ENCODE measurements around the gene SNHG17. TPM values are rescaled to one million over a fixed set of nuclear protein-coding genes. Genes with fewer than 3 reads are reported as not detected.
"Not testable (repeated sequence)": the region's sequence is repeated elsewhere in the genome, so short reads cannot be mapped to it uniquely, and the experiment has no call there.

The SNHG17 gene
- total RNA-seq, 2 experiments from 2014 or later: 154 to 159 TPM

DNA sequence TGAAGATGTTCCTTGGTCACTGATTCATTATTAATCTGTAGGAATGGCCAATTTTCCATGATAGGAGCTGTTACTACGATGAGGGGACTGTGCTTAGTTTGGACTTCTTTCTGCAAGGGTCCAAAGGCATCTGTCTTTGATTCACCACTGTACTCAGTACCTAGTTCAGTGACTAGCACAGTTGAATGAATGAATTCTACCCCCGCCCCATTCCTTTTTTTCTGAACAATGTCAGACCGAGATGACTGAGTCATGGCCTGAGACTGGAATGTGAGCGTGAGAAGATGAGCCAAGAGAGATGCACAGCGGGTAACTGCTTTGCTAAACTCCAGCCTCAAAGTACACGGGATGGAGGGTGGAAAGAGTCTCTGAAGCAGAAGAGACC, 419 bp upstream of the SNHG17 start:
- CTCF ChIA-PET: interaction anchor here (1.2 to 4.5 kb wide), 7 partner anchors 11 to 398 kb away, joined by 3 to 101 read pairs (median 10); partner anchors contain the start of gene RALGAPB
- intact Hi-C loops (cut with micrococcal nuclease): loop anchor here (2.0 kb wide), 1 partner anchor 37 kb away; the partner anchor contains the start of gene RALGAPB

DNA sequence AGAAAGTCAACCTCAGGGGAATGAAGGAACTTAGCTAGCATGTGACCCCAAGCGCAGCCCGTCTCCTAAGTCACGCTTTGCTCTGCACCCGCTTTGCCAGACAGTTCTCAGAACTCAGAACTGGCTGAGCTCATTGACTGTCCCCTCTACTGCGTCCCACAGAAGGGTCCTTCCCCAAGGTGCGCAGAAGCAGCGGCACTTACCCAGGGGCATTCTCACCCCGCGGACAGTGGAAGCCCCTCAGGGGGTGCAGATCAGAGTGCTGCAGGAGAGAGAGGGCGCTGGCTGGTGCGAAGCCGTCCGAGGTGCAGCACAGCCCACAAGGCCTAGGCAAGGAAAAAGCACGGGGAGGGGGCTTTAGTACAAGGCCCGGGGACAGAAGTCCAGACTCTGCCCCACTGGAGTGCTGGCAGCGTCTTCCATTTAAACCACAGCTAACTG, 807 bp downstream of the SNHG17 start:
- TF ChIP-seq, protein P1, sequence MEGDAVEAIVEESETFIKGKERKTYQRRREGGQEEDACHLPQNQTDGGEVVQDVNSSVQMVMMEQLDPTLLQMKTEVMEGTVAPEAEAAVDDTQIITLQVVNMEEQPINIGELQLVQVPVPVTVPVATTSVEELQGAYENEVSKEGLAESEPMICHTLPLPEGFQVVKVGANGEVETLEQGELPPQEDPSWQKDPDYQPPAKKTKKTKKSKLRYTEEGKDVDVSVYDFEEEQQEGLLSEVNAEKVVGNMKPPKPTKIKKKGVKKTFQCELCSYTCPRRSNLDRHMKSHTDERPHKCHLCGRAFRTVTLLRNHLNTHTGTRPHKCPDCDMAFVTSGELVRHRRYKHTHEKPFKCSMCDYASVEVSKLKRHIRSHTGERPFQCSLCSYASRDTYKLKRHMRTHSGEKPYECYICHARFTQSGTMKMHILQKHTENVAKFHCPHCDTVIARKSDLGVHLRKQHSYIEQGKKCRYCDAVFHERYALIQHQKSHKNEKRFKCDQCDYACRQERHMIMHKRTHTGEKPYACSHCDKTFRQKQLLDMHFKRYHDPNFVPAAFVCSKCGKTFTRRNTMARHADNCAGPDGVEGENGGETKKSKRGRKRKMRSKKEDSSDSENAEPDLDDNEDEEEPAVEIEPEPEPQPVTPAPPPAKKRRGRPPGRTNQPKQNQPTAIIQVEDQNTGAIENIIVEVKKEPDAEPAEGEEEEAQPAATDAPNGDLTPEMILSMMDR (IDR thresholded peaks at IDR 0.05): no peak
- intact Hi-C loops (cut with micrococcal nuclease): loop anchor here (2.0 kb wide), 1 partner anchor 38 kb away; the partner anchor contains the start of gene RALGAPB

More for the DNA sequence above, 419 bp upstream of the SNHG17 start:
- Mint-ChIP-seq H3K36me3 (ENCODE audit: low read depth) (peaks cover 47% of the 10 kb centered on the region), H3K4me1 (ENCODE audit: low read depth) (peaks cover 29% of the 10 kb centered on the region), H3K9me3 (no peaks in the 10 kb centered on the region), H3K4me3 (peak overlapping the region; percentile 96), H3K27me3 (peaks cover 3% of the 10 kb centered on the region), H3K27ac (peak overlapping the region; percentile 98)
- POLR2A ChIA-PET: interaction anchor here (0.6 to 12.3 kb wide), 19 partner anchors 11 to 1257 kb away, joined by 3 to 279 read pairs (median 3); partner anchors contain the start of genes MROH8, RALGAPB and RPN2
- ATAC-seq (no peak), DNase-seq (no peak)
- TF ChIP-seq, protein P1 (IDR thresholded peaks at IDR 0.05): peak; percentile 48

DNA sequence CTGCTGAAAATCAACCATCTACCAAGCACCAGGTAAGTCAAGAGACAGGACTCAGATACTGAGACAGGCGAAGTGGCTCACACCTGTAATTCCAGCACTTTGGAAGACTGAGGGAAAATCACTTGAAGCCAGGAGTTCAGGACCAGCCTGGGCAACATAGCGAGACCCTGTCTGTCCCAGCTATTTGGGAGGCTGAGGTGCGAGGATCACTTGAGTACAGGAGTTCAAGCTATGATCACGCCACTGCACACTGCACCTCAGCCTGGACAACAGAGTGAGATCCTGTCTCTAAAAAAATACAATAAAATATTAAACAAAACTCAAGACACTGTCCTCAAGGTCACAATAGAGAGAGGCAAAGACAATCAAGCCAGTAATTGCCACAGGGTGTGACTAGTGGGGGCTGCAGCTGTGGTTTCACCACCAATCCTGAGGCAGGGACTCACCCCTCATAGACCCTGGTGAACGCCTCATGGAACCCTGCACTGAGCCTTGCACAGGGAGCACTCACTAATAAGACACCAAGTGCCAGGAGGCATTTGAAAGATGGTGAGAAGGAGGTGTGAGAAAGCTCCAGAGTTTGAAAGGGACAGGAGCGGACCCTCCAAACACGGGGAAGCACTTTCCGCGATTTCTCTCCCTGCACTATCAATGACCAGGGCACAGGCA, 1.7 kb downstream of the SNHG17 start:
- POLR2A ChIA-PET: interaction anchor here (0.7 to 12.3 kb wide), 9 partner anchors 8 to 194 kb away, joined by 3 to 279 read pairs (median 13); partner anchors contain the start of gene RALGAPB
- Mint-ChIP-seq H3K27me3 (no peaks in the 10 kb centered on the region), H3K36me3 (ENCODE audit: low read depth) (peaks cover 61% of the 10 kb centered on the region), H3K27ac (peak overlapping the region; percentile 98), H3K4me3 (peak overlapping the region; percentile 96), H3K9me3 (no peaks in the 10 kb centered on the region), H3K4me1 (ENCODE audit: low read depth) (peaks cover 44% of the 10 kb centered on the region)
- CTCF ChIA-PET: interaction anchor here (2.1 to 4.5 kb wide), 4 partner anchors 8 to 40 kb away, joined by 10 to 101 read pairs (median 18); partner anchors contain the start of gene RALGAPB
- TF ChIP-seq, protein P1 (IDR thresholded peaks at IDR 0.05): no peak
- no peak for ATAC-seq
- no peak for DNase-seq
- intact Hi-C loops (cut with micrococcal nuclease): no loop called here

More for the DNA sequence above, 807 bp downstream of the SNHG17 start:
- peak overlapping the region; percentile 98 for H3K27ac Mint-ChIP-seq
- ChIA-PET POLR2A (interaction anchor here (0.7 to 12.3 kb wide), 10 partner anchors 12 to 193 kb away, joined by 3 to 279 read pairs (median 8); partner anchors contain the start of gene RALGAPB), CTCF (interaction anchor here (1.4 to 4.5 kb wide), 5 partner anchors 9 to 39 kb away, joined by 10 to 101 read pairs (median 15); partner anchors contain the start of gene RALGAPB)
- peaks cover 35% of the 10 kb centered on the region for H3K4me1 Mint-ChIP-seq (ENCODE audit: low read depth)
- peak overlapping the region; percentile 96 for H3K4me3 Mint-ChIP-seq
- DNase-seq: peak; percentile 30
- peaks cover 53% of the 10 kb centered on the region for H3K36me3 Mint-ChIP-seq (ENCODE audit: low read depth)
- H3K9me3 Mint-ChIP-seq: no peaks in the 10 kb centered on the region
- H3K27me3 Mint-ChIP-seq: peaks cover 3% of the 10 kb centered on the region
- peak; percentile 15 for ATAC-seq

DNA sequence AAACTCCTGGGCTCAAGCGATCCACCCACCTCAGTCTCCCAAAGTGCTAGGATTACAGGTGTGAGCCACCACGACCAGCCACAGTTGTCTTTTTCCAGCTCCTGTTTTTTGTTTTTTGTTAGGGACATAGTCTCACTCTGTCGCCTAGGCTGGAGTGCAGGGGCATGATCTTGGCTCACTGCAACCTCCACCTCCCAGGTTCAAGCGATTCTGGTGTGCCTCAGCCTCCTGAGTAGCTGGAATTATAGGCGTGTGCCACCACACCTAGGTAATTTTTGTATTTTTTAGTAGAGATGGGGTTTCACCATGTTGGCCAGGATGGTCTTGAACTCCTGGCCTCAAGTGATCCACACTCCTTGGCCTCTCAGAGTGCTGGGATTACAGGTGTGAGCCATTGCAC, 2.3 kb downstream of the SNHG17 start:
- POLR2A ChIA-PET: interaction anchor here (1.0 to 12.3 kb wide), 6 partner anchors 8 to 44 kb away, joined by 3 to 279 read pairs (median 31); partner anchors contain the start of gene RALGAPB
- not testable (repeated sequence) for DNase-seq
- H3K4me1 Mint-ChIP-seq (ENCODE audit: low read depth): peaks cover 50% of the 10 kb centered on the region

DNA sequence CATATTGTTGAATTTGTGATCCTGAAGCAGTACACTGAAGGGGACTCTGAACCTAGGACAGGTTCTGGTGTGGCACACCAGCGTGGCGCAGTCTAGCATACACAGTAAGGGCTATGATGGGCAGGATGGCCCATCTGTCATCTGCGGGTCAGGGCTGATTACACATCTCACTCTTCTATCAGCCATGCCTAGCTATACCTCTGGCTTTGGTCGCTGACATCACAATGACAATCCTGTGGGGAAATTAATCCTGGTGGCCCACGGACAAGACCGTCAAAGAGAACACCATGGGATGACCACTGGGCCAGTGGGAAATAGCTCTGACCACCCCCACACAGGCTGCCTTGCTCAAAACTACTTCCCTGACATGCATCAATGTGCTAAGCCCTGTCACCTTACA, 2.8 kb downstream of the SNHG17 start:
- no peak for ATAC-seq
- POLR2A ChIA-PET: interaction anchor here (1.0 to 12.3 kb wide), 5 partner anchors 9 to 45 kb away, joined by 3 to 279 read pairs (median 47); partner anchors contain the start of gene RALGAPB
- Mint-ChIP-seq H3K4me1 (ENCODE audit: low read depth) (peaks cover 55% of the 10 kb centered on the region), H3K9me3 (no peaks in the 10 kb centered on the region), H3K4me3 (peak overlapping the region; percentile 96), H3K27me3 (no peaks in the 10 kb centered on the region), H3K36me3 (ENCODE audit: low read depth) (peaks cover 73% of the 10 kb centered on the region), H3K27ac (peak overlapping the region; percentile 98)
- intact Hi-C loops (cut with micrococcal nuclease): no loop called here
- TF ChIP-seq, protein P1 (IDR thresholded peaks at IDR 0.05): no peak
- CTCF ChIA-PET: interaction anchor here (4.5 kb wide), 1 partner anchor 14 kb away, joined by 101 read pairs; no protein-coding TSS in a partner anchor
- no peak for DNase-seq

More for the DNA sequence above, 2.3 kb downstream of the SNHG17 start:
- CTCF ChIA-PET: interaction anchor here (2.9 to 4.5 kb wide), 2 partner anchors 8 to 13 kb away, joined by 15 to 101 read pairs; no protein-coding TSS in a partner anchor
- intact Hi-C loops (cut with micrococcal nuclease); H3K9me3 Mint-ChIP-seq; H3K27me3 Mint-ChIP-seq; ATAC-seq: not testable (repeated sequence)
- Mint-ChIP-seq H3K36me3 (ENCODE audit: low read depth) (peaks cover 67% of the 10 kb centered on the region), H3K4me3 (peak overlapping the region; percentile 96), H3K27ac (peak overlapping the region; percentile 98)
